Osteoblast (primary cell): ENCODE results near the gene ZFHX3. TPM values are rescaled to one million over a fixed set of nuclear protein-coding genes. Genes with fewer than 3 reads are reported as not detected.

Experiments used
- DNase-seq: peaks from one replicate; pipeline ENCODE4 v3.0.0; 2011; ENCODE audit warnings: low spot score, mixed read lengths; ENCODE audit not compliant: insufficient read length; ENCODE audit errors: missing footprints
- H2AFZ ChIP-seq: 2 replicates; pipeline ENCODE4 v1.6.0; 2011; ENCODE audit warnings: mild to moderate bottlenecking, low read length
- H3K27ac ChIP-seq: 2 replicates; pipeline ENCODE4 v1.5.1; 2011; ENCODE audit warnings: mild to moderate bottlenecking, low read depth, low read length, moderate library complexity
- H3K27me3 ChIP-seq: 2 replicates; pipeline ENCODE4 v1.6.0; 2012; ENCODE audit warnings: mild to moderate bottlenecking, control low read depth, inconsistent platforms, low read length, moderate library complexity; ENCODE audit not compliant: insufficient read depth
- H3K36me3 ChIP-seq: 2 replicates; pipeline ENCODE4 v1.5.1; 2011; ENCODE audit warnings: mild to moderate bottlenecking, low read length, control low read depth, moderate library complexity; ENCODE audit not compliant: insufficient read depth
- H3K4me1 ChIP-seq: 2 replicates; pipeline ENCODE4 v1.5.1; 2011; ENCODE audit warnings: mild to moderate bottlenecking, low read length, control low read depth, moderate library complexity; ENCODE audit not compliant: insufficient read depth
- H3K4me2 ChIP-seq: 2 replicates; pipeline ENCODE4 v1.6.0; 2011; ENCODE audit warnings: mild to moderate bottlenecking, low read length; ENCODE audit not compliant: insufficient read depth
- H3K4me3 ChIP-seq: fragments of 200-600 bp; sonication (generic); 3 replicates; pipeline ENCODE4 v1.5.1; 2012; ENCODE audit warnings: mild to moderate bottlenecking, low read length, inconsistent platforms; ENCODE audit not compliant: insufficient read depth
- H3K79me2 ChIP-seq: 2 replicates; pipeline ENCODE4 v1.6.0; 2012; ENCODE audit warnings: mild to moderate bottlenecking, low read length, control low read depth, inconsistent platforms; ENCODE audit not compliant: insufficient read depth
- H3K9me3 ChIP-seq: 2 replicates; pipeline ENCODE4 v1.5.1; 2011; ENCODE audit warnings: low read depth, low read length, control low read depth
- H4K20me1 ChIP-seq: 2 replicates; pipeline ENCODE4 v1.6.0; 2012; ENCODE audit warnings: mild to moderate bottlenecking, low read length, control low read depth; ENCODE audit not compliant: insufficient read depth
- total RNA-seq: library from RNA; depleted of rRNA; stranded (reverse); fragments of >200 nt; gene quantifications from 2 replicates; pipeline ENCODE4 v1.2.3, GENCODE V29; 2012
- TF ChIP-seq, protein P1 (sequence below): IDR thresholded peaks from 2 replicates; pipeline ENCODE4 v1.5.1; 2011; ENCODE audit warnings: mild to moderate bottlenecking, low read depth, low read length, moderate library complexity; ENCODE audit errors: extremely low read depth

ZFHX3 gene
- total RNA-seq, 1 donor: 14.5 TPM

DNA sequence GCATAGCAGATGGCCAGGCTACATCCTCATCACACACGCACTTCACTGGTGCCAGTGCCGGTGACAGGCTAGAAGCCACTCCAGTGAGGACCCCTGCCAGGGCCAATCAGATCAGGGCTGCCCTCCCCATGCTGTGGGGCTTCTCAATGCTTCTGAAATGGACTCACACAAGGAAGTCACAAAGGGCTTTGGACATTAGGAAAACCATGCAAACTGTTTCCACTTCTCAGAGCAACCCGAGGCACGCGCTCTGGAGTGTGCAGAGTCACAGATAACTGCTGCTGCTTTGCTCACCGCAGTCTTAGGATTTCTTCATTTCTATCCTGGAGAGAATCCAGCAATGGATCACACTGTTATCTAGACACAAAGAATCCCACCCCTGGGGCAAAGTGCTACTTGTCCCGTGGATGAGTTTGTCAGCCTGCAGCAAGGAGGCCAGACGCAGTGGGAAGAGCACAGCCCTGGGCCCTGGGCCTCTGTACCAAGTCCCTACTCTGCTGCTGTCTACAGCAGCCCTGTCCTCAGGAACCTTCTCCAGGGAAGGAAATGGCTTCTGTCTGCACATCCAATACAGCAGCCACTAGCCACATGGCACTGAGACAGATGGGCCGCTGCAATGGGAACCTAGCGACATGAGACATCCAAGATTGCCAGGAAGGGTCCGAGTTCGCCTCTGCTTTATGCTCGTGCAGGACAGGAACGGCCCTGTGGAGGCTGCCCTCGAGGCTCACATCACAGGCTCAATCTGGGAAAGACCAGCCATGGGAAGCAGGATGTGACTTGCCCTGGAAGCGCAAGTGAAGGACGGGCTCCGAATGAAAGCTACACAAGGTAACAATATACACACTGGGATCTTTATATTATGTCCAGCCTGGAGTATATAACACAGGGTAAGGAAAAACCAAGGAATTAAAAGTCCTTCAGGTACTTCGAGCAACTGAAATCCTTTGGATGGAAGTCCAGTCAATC, 169.3 kb downstream of the ZFHX3 start:
- Histone ChIP-seq H3K27ac (peak overlapping the region; percentile 95), H2AFZ (no peak overlapping the region), H3K36me3 (no peaks in the 10 kb centered on the region), H3K27me3 (no peaks in the 10 kb centered on the region), H3K4me2 (peak overlapping the region; percentile 62), H4K20me1 (no peaks in the 10 kb centered on the region), H3K4me1 (peaks cover 44% of the 10 kb centered on the region), H3K79me2 (peaks cover 46% of the 10 kb centered on the region), H3K4me3 (no peak overlapping the region), H3K9me3 (no peaks in the 10 kb centered on the region)
- TF ChIP-seq, protein P1, sequence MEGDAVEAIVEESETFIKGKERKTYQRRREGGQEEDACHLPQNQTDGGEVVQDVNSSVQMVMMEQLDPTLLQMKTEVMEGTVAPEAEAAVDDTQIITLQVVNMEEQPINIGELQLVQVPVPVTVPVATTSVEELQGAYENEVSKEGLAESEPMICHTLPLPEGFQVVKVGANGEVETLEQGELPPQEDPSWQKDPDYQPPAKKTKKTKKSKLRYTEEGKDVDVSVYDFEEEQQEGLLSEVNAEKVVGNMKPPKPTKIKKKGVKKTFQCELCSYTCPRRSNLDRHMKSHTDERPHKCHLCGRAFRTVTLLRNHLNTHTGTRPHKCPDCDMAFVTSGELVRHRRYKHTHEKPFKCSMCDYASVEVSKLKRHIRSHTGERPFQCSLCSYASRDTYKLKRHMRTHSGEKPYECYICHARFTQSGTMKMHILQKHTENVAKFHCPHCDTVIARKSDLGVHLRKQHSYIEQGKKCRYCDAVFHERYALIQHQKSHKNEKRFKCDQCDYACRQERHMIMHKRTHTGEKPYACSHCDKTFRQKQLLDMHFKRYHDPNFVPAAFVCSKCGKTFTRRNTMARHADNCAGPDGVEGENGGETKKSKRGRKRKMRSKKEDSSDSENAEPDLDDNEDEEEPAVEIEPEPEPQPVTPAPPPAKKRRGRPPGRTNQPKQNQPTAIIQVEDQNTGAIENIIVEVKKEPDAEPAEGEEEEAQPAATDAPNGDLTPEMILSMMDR: no peak
- DNase-seq: no peak

DNA sequence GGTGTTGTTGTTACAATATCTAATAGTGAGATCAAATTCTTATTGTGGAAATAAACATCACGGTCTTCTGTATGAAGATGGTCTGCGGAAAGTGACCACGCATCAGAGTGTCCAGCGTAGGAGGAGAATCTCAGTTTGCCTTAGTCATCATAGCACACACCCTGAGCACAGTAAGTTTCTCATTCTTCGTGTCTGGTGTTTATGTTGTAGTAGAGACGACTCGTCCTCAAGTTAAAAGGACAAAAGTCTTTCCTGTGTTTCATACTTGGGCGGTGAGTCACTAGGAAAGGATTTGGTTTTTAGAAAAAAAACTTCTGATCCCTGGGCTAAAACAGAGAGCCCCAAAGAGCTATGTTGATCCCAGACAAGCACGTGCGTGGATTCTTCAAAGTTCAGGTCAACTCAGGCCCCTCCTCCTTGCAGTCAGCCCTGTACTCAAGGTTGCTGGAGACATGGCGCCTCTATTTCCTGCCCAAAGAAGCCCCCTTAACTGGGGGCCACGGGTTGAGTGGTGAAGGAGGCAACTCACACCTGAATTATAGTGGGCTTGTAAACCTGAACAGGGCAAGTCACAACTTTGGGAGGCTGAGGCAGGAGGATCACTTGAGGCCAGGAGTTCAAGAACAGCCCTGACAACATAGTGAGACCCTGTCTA, 170.4 kb downstream of the ZFHX3 start:
- H3K4me3 ChIP-seq: peak overlapping the region; percentile 24
- H3K27me3 ChIP-seq: no peaks in the 10 kb centered on the region
- no peaks in the 10 kb centered on the region for H3K9me3 ChIP-seq
- peaks cover 40% of the 10 kb centered on the region for H3K4me1 ChIP-seq
- H3K4me2 ChIP-seq: peak overlapping the region; percentile 62
- peak; percentile 92 for DNase-seq
- H3K79me2 ChIP-seq: peaks cover 40% of the 10 kb centered on the region
- no peak overlapping the region for H2AFZ ChIP-seq
- peak overlapping the region; percentile 95 for H3K27ac ChIP-seq
- no peaks in the 10 kb centered on the region for H4K20me1 ChIP-seq
- H3K36me3 ChIP-seq: no peaks in the 10 kb centered on the region
- TF ChIP-seq, protein P1: no peak

DNA sequence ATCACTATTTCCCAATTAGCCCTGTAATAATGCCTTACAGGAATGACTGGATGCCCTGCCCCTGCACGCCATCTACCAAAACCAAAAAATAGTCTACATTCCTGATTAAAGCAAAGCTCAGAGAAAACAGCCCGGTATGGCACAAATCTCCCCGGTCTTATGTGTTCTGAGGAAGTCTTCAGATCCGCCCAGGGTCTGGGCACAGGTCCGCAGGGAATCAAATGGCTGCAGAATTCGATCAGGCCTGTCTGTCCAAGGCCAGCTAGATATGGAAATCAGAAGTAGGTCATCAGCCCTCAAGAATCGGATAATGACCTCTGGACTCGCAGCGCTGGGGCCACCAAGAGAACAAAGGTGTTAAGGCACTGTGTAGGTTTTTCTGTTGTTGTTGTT, 171.0 kb downstream of the ZFHX3 start:
- Histone ChIP-seq H3K36me3 (no peaks in the 10 kb centered on the region), H3K4me1 (peaks cover 40% of the 10 kb centered on the region), H3K27ac (peak overlapping the region; percentile 95), H3K79me2 (peaks cover 34% of the 10 kb centered on the region), H3K9me3 (no peaks in the 10 kb centered on the region), H2AFZ (no peak overlapping the region), H3K4me3 (peak overlapping the region; percentile 24), H3K4me2 (peak overlapping the region; percentile 62), H3K27me3 (no peaks in the 10 kb centered on the region), H4K20me1 (no peaks in the 10 kb centered on the region)
- TF ChIP-seq, protein P1: no peak
- DNase-seq: no peak

DNA sequence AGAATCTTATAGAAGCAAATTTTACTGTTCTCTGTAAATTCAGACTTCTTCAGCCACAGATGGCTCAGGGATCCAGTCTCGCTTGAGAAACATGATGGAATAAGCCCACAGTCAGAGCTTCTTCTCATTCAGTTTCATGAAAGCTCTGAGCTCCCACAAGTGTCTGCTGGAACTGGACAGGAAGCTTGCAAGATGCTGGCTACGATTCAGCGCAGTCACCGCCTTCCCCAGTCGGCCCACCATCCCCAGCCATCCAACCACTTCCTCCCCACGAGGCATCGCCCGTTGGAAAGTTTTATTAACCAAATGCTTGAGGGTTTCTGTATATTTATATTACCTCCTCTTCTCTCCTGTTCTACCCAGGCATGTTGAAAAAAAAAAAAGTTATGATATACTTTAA, 171.7 kb downstream of the ZFHX3 start:
- peaks cover 27% of the 10 kb centered on the region for H3K79me2 ChIP-seq
- no peaks in the 10 kb centered on the region for H4K20me1 ChIP-seq
- no peaks in the 10 kb centered on the region for H3K36me3 ChIP-seq
- TF ChIP-seq, protein P1: no peak
- peaks cover 40% of the 10 kb centered on the region for H3K4me1 ChIP-seq
- H3K4me3 ChIP-seq: no peak overlapping the region
- no peak overlapping the region for H2AFZ ChIP-seq
- H3K4me2 ChIP-seq: peak overlapping the region; percentile 62
- no peaks in the 10 kb centered on the region for H3K27me3 ChIP-seq
- peak; percentile 93 for DNase-seq
- H3K9me3 ChIP-seq: no peaks in the 10 kb centered on the region
- H3K27ac ChIP-seq: peak overlapping the region; percentile 95
